LNCAP (cell line): ENCODE measurements around the gene CLEC4M.

ENCODE experiments used
- CTCF ChIP-seq: fragments of 450-650 bp; IDR thresholded peaks from 2 replicates; pipeline ENCODE4 v1.5.1; 2017; ENCODE audit warnings: mild to moderate bottlenecking

The CLEC4M gene

GRCh38 chr19:7742575-7742974 lies 20.5 kb upstream of the CLEC4M start:
- TF ChIP-seq CTCF = no peak

GRCh38 chr19:7742991-7743390 lies 20.1 kb upstream of the CLEC4M start:
- TF ChIP-seq CTCF = no peak

GRCh38 chr19:7743425-7743841 lies 19.6 kb upstream of the CLEC4M start:
- no peak for TF ChIP-seq CTCF

- TF ChIP-seq CTCF = no peak
Measured at GRCh38 chr19:7744199-7744786, 18.8 kb upstream of the CLEC4M start.

- TF ChIP-seq CTCF = no peak
Measured at GRCh38 chr19:7744871-7745650, 18.0 kb upstream of the CLEC4M start.

- TF ChIP-seq CTCF = no peak
Measured at GRCh38 chr19:7746903-7747884, 15.8 kb upstream of the CLEC4M start, which contains the start of gene CD209. CD209 (minus strand) TSS chr19:7747534; CDS start chr19:7747511, 23 bp downstream.

GRCh38 chr19:7748171-7748570 lies 14.9 kb upstream of the CLEC4M start:
- no peak for TF ChIP-seq CTCF
